Peyer's patch (tissue), 4 donors: Measurements from ENCODE around the gene FSTL3.

Source experiments
- POLR2A ChIP-seq, 2 donors: fragments of 450-650 bp; IDR thresholded peaks; one replicate each; pipeline ENCODE4 v1.5.1; 2017; ENCODE audit warnings: antibody characterized with exemption in 2 of 2, mild to moderate bottlenecking in 2 of 2, moderate library complexity in 2 of 2
- TF ChIP-seq, protein P1 (sequence below), 6 experiments: fragments of 450-650 bp in 4 of 6; fragments of 200-600 bp in 2 of 6; sonication (generic) in 1 of 6; IDR thresholded peaks; one replicate each; pipeline ENCODE4 v1.5.1; 2017 to 2019; ENCODE audit warnings: antibody characterized with exemption in 6 of 6, mild to moderate bottlenecking in 3 of 6, moderate library complexity in 1 of 6

DNA sequence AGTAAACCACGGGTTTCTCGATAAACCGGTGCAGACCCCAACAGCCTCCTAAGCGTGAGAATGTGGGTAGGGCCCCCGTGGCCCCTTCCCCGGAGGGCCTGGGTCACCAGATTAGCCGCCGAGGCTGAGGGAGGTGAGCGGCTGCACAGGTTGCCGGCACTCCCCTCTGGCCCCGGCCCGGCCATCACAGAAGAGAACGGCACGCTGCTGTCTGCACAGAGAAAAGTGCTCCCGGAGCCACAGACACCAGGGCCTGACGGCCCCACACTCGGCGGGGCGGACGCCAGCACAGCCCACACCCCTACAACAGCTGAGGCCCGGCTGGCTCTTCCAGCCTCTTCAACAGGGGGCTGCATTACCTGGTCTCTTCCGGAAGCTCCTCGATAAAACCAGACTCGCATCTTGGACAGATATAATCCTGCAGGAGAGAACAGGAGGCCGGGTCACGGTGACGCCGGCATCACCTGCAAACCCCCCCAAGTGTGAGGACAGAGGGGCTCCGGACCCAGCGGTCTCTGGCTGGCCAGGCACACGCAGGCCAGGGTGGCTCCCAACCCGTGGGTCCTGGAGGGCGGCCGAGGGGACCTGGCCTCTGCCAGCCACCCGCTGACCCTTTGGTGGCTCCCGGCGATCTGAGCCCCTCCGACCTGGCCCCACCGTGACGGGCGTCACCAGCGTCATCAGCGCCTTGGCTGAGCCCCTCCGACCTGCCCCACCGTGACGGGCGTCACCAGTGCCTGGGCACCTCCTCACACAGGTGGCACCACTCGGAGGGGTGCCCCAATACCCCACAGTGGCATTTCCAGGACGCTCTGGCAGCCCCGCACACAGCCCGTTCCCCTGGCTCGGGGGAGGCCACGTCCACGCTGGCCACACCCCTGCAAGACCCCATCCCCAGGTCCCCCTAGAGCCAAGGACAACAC is 23.5 kb upstream of the FSTL3 start:
- TF ChIP-seq, protein P1, sequence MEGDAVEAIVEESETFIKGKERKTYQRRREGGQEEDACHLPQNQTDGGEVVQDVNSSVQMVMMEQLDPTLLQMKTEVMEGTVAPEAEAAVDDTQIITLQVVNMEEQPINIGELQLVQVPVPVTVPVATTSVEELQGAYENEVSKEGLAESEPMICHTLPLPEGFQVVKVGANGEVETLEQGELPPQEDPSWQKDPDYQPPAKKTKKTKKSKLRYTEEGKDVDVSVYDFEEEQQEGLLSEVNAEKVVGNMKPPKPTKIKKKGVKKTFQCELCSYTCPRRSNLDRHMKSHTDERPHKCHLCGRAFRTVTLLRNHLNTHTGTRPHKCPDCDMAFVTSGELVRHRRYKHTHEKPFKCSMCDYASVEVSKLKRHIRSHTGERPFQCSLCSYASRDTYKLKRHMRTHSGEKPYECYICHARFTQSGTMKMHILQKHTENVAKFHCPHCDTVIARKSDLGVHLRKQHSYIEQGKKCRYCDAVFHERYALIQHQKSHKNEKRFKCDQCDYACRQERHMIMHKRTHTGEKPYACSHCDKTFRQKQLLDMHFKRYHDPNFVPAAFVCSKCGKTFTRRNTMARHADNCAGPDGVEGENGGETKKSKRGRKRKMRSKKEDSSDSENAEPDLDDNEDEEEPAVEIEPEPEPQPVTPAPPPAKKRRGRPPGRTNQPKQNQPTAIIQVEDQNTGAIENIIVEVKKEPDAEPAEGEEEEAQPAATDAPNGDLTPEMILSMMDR (IDR thresholded peaks at IDR 0.05), result no peak
- no peak for TF ChIP-seq POLR2A (IDR thresholded peaks at IDR 0.05)
